ENCODE measurements around the gene JAKMIP2.
"Not testable (repeated sequence)": the region's sequence is repeated elsewhere in the genome, so short reads cannot be mapped to it uniquely, and the experiment has no call there.

JAKMIP2 gene

GRCh38 chr5:147746986-147747385, 35.5 kb downstream of the JAKMIP2 start:
- no peak for DNase-seq (ENCODE audit: low read depth)

- DNase-seq (ENCODE audit: low read depth), result no peak
Observed at GRCh38 chr5:147743678-147744374, 38.7 kb downstream of the JAKMIP2 start.

- DNase-seq (ENCODE audit: low read depth), result no peak
Observed at GRCh38 chr5:147743012-147743411, 39.5 kb downstream of the JAKMIP2 start.

DNA sequence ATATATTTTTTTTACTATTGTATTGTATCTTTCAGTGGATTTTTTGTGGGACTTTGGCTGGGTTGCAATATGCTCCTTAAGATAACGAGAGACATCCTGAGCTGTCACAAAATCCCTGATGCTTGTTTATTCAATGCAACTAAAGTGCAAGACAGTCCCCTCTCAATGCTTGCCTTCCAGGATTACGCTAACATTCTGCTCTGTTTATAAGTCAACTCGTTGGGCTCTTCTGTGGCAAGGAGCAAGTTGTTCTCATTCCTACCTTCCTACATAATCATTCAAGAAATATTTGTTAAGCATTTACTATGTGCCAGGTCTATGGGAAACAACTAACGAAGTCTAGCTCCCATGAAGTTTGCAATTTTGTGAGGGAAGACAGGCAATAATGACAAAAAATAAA, 40.4 kb downstream of the JAKMIP2 start:
- no peak for DNase-seq (ENCODE audit: low read depth)

DNA sequence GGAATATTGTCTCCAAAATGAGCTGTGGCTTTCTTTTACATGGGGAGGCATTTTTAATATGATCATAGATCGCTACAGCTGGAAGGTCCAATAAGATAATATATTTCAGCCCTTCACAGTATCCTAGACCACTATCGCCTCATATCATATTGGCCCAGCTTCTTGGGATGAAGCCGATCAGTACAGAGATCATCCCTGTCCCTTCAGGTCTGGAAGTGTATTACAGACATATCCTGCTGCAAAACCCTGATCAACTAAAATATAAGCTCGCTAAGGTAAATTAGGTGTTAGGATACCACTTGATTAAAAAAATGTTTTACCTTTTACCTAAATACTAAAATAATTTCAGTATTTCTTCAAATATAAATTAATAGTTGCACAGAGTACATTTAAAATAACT, 41.7 kb downstream of the JAKMIP2 start:
- no peak for DNase-seq (ENCODE audit: low read depth)

- no peak for DNase-seq (ENCODE audit: low read depth)
Observed at GRCh38 chr5:147737921-147738320, 44.6 kb downstream of the JAKMIP2 start.

- no peak for DNase-seq (ENCODE audit: low read depth)
Observed at GRCh38 chr5:147735621-147736125, 46.9 kb downstream of the JAKMIP2 start.

DNA sequence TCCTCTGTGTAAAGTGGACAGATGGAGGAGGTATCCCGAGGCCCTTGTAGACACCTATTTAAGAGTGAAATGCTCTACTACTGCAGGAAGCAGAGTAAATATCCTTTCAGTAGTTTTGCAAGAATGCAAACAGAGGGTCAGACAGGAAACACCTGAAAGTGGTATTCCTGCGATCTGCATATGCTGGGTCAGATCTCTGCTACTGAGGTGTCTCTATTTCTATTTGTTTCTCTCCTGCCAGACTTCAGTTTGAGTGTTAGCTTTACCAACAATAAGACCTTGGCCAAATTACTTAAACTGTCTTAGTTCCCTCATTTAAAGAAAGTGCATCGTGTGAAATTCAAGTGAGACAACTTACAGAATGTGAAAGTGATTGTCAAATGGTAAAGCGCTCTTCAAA, 47.6 kb downstream of the JAKMIP2 start:
- DNase-seq (ENCODE audit: low read depth), result no peak

GRCh38 chr5:147733075-147733474, 49.5 kb downstream of the JAKMIP2 start:
- DNase-seq (ENCODE audit: low read depth), result no peak

GRCh38 chr5:147732291-147732883, 50.1 kb downstream of the JAKMIP2 start:
- no peak for DNase-seq (ENCODE audit: low read depth)

DNA sequence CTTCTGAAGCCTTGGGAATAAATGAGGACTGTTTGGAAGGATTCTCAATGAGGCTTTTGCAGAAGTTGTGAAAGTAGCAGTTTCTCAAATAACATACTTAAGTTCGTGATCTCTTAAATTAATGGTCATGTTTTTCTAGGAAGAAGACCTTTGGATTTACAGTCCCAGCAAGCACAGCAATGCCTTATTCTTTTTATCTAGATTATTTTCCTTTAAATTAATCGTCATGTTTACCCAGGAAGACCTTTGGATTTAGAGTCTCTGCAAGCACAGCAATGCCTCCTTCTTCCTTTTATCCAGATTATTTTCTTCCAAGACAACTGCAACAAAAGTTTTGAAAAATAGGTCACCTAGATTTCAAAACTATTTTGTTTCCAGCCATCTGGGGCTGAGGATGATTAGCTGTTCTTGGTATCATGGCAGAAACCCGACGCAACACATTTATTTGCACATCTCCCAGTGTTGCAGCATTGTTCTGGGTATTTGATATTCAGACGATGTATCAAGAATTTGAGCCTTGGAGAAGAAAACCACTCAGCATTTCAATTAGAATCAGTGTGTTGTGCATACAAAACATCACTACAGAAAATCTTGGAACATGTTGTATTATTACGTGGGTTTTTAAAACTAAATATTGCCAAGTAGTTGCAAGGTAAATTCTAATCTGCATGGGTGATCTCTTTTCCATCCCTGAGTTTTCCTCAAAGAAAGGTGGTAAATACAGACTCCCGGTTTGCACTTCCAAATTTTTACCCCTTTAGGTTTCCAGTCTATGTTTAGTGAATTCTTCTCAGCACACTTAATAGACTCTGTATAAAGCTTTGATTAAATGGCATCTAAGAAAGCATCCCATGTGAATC, 50.9 kb downstream of the JAKMIP2 start:
- no peak for DNase-seq (ENCODE audit: low read depth)

GRCh38 chr5:147727200-147727599, 55.3 kb downstream of the JAKMIP2 start:
- DNase-seq (ENCODE audit: low read depth), result no peak

GRCh38 chr5:147721191-147721960, 61.2 kb downstream of the JAKMIP2 start:
- DNase-seq (ENCODE audit: low read depth), result not testable (repeated sequence)

DNA sequence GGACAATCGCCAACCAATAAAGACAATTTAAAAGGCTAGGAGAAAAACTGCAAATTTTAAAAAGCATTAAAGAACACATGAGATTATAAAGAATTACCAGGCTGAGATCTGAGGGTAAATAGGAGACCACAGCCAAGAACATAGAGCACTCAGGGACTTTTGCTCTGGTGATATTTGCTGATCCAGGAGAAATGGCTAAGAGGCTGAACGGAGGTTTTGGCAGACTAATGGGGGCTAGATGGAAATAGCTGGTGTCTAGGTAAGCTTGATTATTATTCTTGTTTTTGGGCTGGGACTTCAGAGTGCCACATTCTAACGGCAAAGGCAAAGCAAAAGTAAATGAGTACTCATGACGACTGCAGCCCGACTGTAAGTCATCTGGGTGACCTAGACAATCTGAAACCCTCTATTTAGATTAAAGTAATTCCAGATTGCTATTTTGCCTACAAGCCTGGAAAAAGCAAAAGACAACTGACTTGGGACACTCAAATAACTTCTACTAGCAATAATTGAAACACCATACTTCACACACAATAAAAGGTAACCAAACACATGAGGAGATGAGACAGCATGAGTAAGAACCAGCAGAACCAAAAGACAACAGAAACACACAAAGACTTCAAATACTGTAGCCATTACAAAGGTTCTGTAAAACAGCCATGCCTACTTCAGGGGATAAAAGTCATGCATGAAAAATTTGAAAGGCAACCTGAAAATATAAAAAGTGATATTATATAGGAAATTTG, 68.8 kb downstream of the JAKMIP2 start:
- DNase-seq (ENCODE audit: low read depth), result no peak

GRCh38 chr5:147712598-147712997, 69.9 kb downstream of the JAKMIP2 start:
- DNase-seq (ENCODE audit: low read depth), result no peak

DNA sequence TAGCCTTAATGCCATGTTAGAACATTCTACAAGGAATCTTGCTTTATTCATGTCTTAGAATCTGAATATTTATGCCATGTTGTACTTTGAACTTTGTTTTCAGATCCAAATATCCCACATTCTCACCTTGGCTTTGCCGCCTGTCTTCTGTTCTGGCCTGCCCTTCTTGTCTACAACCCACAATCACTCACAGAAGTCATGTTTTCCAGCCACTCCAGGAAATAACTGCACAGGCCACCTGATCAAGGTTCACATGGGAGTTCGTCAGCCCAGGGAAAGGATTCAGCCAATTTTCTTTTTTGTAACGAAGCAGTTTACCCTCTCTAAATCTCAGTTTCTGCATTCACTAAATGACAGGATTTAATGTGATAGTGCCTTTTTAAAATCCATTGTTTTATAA, 70.5 kb downstream of the JAKMIP2 start:
- DNase-seq (ENCODE audit: low read depth), result no peak

GRCh38 chr5:147711019-147711418, 71.5 kb downstream of the JAKMIP2 start:
- no peak for DNase-seq (ENCODE audit: low read depth)

- DNase-seq (ENCODE audit: low read depth), result no peak
Observed at GRCh38 chr5:147708708-147709107, 73.8 kb downstream of the JAKMIP2 start.

DNA sequence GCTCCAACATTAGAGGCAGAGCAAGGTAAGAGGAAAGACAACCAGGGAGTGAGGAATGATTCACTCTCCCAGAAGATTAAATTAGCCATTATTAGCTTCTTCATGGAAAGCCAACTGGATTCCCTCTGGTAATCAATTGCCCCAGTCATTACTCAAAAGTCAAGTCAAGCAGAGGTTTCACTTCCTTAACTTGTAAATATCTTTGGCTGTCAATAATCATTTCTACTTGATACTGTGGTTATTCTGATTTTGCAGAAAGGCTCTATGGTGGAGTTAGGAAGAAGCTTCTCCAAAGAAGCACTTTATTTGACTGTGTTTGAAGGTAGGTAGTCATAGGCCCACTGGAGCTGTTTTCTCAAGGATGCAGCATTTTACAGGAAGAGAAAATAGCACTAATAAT, 78.0 kb downstream of the JAKMIP2 start:
- DNase-seq (ENCODE audit: low read depth), result no peak

DNA sequence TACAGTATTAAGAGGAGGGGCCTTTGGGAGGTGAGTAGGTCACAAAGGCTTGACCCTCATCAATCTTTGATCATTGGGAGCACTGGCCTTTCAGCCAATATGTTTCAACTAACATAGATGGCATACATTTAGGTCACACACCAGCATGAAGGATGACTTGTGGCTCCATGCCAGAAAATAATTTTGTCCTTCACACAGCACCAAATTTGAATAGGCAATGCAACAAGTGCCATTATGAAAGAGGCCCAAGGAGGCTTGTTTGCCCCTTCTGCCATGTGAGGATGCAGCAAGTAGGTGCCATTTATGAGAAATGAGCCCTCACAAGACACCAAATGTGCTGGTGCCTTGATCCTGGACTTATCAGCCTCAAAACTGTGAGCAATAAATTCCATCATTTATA, 81.1 kb downstream of the JAKMIP2 start:
- DNase-seq (ENCODE audit: low read depth), result no peak

GRCh38 chr5:147699496-147700088, 82.9 kb downstream of the JAKMIP2 start:
- no peak for DNase-seq (ENCODE audit: low read depth)

All from stromal cell of bone marrow (primary cell).